ENCODE measurements around the gene GLYATL3.
A peak's percentile ranks its signal among the peaks of the same experiment; 100 is the strongest.

GLYATL3 gene

DNA sequence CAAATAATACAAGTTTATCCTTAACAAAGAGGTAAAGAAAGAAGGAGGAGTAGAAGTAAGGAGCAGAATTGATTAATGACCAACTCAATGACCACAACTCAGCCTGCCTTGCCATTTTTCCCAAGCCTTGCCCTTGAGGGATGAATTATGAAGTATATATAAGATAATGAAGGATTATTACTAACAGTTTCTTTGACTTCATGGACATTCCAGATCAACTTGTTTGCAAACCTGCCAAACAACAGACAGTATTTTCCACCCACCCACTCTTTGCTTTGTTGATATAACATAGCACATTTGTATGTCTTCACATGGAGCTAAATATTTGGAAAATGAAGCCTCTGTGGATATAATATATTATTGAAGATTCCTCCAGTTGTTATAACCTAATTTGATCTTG is 40.9 kb downstream of the GLYATL3 start:
- Histone ChIP-seq H4K8ac (ENCODE audit: low read length) (no peak overlapping the region), H3K9ac (ENCODE audit: low read length) (no peak overlapping the region), H3K4me3 (ENCODE audit: insufficient read depth in 1 of 2, low read depth in 1 of 2, low read length in 2 of 2) (no peak overlapping the region), H2BK15ac (ENCODE audit: low read depth, poor library complexity, severe bottlenecking) (no peak overlapping the region), H3K36me3 (ENCODE audit: control insufficient read depth in 1 of 2, insufficient read depth in 2 of 2, low read depth in 1 of 2, low read length in 2 of 2) (no peaks in the 10 kb centered on the region), H3K4me2 (ENCODE audit: low read length, poor library complexity, severe bottlenecking) (no peak overlapping the region), H3K27me3 (ENCODE audit: control insufficient read depth in 1 of 2, insufficient read depth in 1 of 2, low read length in 2 of 2) (no peaks in the 10 kb centered on the region), H3K9me3 (ENCODE audit: control insufficient read depth, low read length) (no peaks in the 10 kb centered on the region), H3K4me1 (ENCODE audit: control insufficient read depth, insufficient read depth, low read depth, low read length) (no peaks in the 10 kb centered on the region), H3K23ac (ENCODE audit: low read length in 2 of 2) (no peak overlapping the region), H3K14ac (ENCODE audit: low read length in 2 of 2) (no peak overlapping the region), H3K27ac (ENCODE audit: low read length, poor library complexity, severe bottlenecking) (no peak overlapping the region), H3K18ac (ENCODE audit: low read depth in 1 of 2, low read length in 2 of 2) (no peak overlapping the region), H4K91ac (ENCODE audit: low read length) (no peak overlapping the region), H2AK5ac (ENCODE audit: low read length, severe bottlenecking) (no peak overlapping the region), H3K4ac (ENCODE audit: low read depth in 1 of 2, low read length in 2 of 2) (no peak overlapping the region), H3K79me1 (replicated peaks; ENCODE audit: low read length, poor library complexity, severe bottlenecking) (no peaks in the 10 kb centered on the region), H2BK5ac (ENCODE audit: low read depth, low read length, poor library complexity, severe bottlenecking) (no peak overlapping the region), H2BK12ac (ENCODE audit: low read length in 2 of 2) (no peak overlapping the region), H2BK120ac (ENCODE audit: low read depth, low read length) (no peak overlapping the region), H2AFZ (ENCODE audit: low read depth, low read length) (no peak overlapping the region)
- peak; percentile 49 for DNase-seq

DNA sequence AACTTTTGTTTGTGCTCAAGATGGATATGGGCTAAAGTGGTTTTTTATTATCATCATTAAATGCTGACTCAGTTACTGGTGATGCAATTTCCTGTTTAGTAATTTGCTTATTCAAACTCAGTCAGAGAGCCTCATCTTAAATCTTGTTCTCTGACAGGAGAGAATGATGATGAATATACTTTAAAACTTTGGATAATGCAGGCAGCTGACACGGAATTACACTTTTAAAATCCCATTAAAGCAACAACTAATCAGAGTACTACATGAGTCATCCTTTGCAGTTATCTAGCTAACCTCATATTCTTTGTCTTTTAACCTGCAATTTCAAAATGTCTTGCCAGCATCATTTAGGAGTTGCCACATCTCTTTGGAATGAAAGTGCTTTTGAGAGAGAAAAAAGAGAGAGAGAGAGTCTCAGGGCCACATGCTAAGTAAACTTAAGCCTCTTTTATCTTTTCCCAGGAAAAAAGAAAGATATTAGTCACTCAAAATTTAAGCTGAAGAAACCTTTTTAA is 41.5 kb downstream of the GLYATL3 start:
- no peaks in the 10 kb centered on the region for H3K27me3 ChIP-seq (ENCODE audit: control insufficient read depth in 1 of 2, insufficient read depth in 1 of 2, low read length in 2 of 2)
- no peak overlapping the region for H3K14ac ChIP-seq (ENCODE audit: low read length in 2 of 2)
- no peak overlapping the region for H3K4me3 ChIP-seq (ENCODE audit: insufficient read depth in 1 of 2, low read depth in 1 of 2, low read length in 2 of 2)
- H3K23ac ChIP-seq (ENCODE audit: low read length in 2 of 2): no peak overlapping the region
- 0% methylated on average over 1 of the region's 1 CpG for WGBS
- H2BK120ac ChIP-seq (ENCODE audit: low read depth, low read length): no peak overlapping the region
- no peak overlapping the region for H2BK5ac ChIP-seq (ENCODE audit: low read depth, low read length, poor library complexity, severe bottlenecking)
- H3K9ac ChIP-seq (ENCODE audit: low read length): peak overlapping the region; percentile 32
- H3K18ac ChIP-seq (ENCODE audit: low read depth in 1 of 2, low read length in 2 of 2): no peak overlapping the region
- H3K36me3 ChIP-seq (ENCODE audit: control insufficient read depth in 1 of 2, insufficient read depth in 2 of 2, low read depth in 1 of 2, low read length in 2 of 2): no peaks in the 10 kb centered on the region
- no peak overlapping the region for H4K91ac ChIP-seq (ENCODE audit: low read length)
- H2BK12ac ChIP-seq (ENCODE audit: low read length in 2 of 2): no peak overlapping the region
- DNase-seq: peak; percentile 90
- no peaks in the 10 kb centered on the region for H3K79me1 ChIP-seq (replicated peaks; ENCODE audit: low read length, poor library complexity, severe bottlenecking)
- H3K4me2 ChIP-seq (ENCODE audit: low read length, poor library complexity, severe bottlenecking): no peak overlapping the region
- H3K4ac ChIP-seq (ENCODE audit: low read depth in 1 of 2, low read length in 2 of 2): no peak overlapping the region
- H3K4me1 ChIP-seq (ENCODE audit: control insufficient read depth, insufficient read depth, low read depth, low read length): no peaks in the 10 kb centered on the region
- no peak overlapping the region for H2AK5ac ChIP-seq (ENCODE audit: low read length, severe bottlenecking)
- no peak overlapping the region for H3K27ac ChIP-seq (ENCODE audit: low read length, poor library complexity, severe bottlenecking)
- H2BK15ac ChIP-seq (ENCODE audit: low read depth, poor library complexity, severe bottlenecking): no peak overlapping the region
- H4K8ac ChIP-seq (ENCODE audit: low read length): no peak overlapping the region
- H2AFZ ChIP-seq (ENCODE audit: low read depth, low read length): no peak overlapping the region
- no peaks in the 10 kb centered on the region for H3K9me3 ChIP-seq (ENCODE audit: control insufficient read depth, low read length)

- H2BK5ac ChIP-seq (ENCODE audit: low read depth, low read length, poor library complexity, severe bottlenecking): no peak overlapping the region
- no peaks in the 10 kb centered on the region for H3K9me3 ChIP-seq (ENCODE audit: control insufficient read depth, low read length)
- no peaks in the 10 kb centered on the region for H3K4me1 ChIP-seq (ENCODE audit: control insufficient read depth, insufficient read depth, low read depth, low read length)
- H4K91ac ChIP-seq (ENCODE audit: low read length): no peak overlapping the region
- H3K27ac ChIP-seq (ENCODE audit: low read length, poor library complexity, severe bottlenecking): no peak overlapping the region
- no peak overlapping the region for H4K8ac ChIP-seq (ENCODE audit: low read length)
- no peak overlapping the region for H3K18ac ChIP-seq (ENCODE audit: low read depth in 1 of 2, low read length in 2 of 2)
- H3K36me3 ChIP-seq (ENCODE audit: control insufficient read depth in 1 of 2, insufficient read depth in 2 of 2, low read depth in 1 of 2, low read length in 2 of 2): no peaks in the 10 kb centered on the region
- H2BK12ac ChIP-seq (ENCODE audit: low read length in 2 of 2): no peak overlapping the region
- H3K4ac ChIP-seq (ENCODE audit: low read depth in 1 of 2, low read length in 2 of 2): no peak overlapping the region
- no peak overlapping the region for H2AFZ ChIP-seq (ENCODE audit: low read depth, low read length)
- no peaks in the 10 kb centered on the region for H3K27me3 ChIP-seq (ENCODE audit: control insufficient read depth in 1 of 2, insufficient read depth in 1 of 2, low read length in 2 of 2)
- H2BK15ac ChIP-seq (ENCODE audit: low read depth, poor library complexity, severe bottlenecking): no peak overlapping the region
- no peak overlapping the region for H2AK5ac ChIP-seq (ENCODE audit: low read length, severe bottlenecking)
- DNase-seq: no peak
- peak overlapping the region; percentile 49 for H2BK120ac ChIP-seq (ENCODE audit: low read depth, low read length)
- 85% methylated on average over 2 of the region's 3 CpGs for WGBS
- no peaks in the 10 kb centered on the region for H3K79me1 ChIP-seq (replicated peaks; ENCODE audit: low read length, poor library complexity, severe bottlenecking)
- peak overlapping the region; percentile 32 for H3K9ac ChIP-seq (ENCODE audit: low read length)
- H3K14ac ChIP-seq (ENCODE audit: low read length in 2 of 2): no peak overlapping the region
- no peak overlapping the region for H3K4me3 ChIP-seq (ENCODE audit: insufficient read depth in 1 of 2, low read depth in 1 of 2, low read length in 2 of 2)
- H3K4me2 ChIP-seq (ENCODE audit: low read length, poor library complexity, severe bottlenecking): no peak overlapping the region
- H3K23ac ChIP-seq (ENCODE audit: low read length in 2 of 2): no peak overlapping the region
Measured at GRCh38 chr6:49541936-49542335, 42.2 kb downstream of the GLYATL3 start.

- H3K27ac ChIP-seq (ENCODE audit: low read length, poor library complexity, severe bottlenecking): no peak overlapping the region
- H4K91ac ChIP-seq (ENCODE audit: low read length): no peak overlapping the region
- H3K4me3 ChIP-seq (ENCODE audit: insufficient read depth in 1 of 2, low read depth in 1 of 2, low read length in 2 of 2): no peak overlapping the region
- WGBS: 93% methylated on average over 6 of the region's 7 CpGs
- H3K4me2 ChIP-seq (ENCODE audit: low read length, poor library complexity, severe bottlenecking): no peak overlapping the region
- no peak overlapping the region for H3K4ac ChIP-seq (ENCODE audit: low read depth in 1 of 2, low read length in 2 of 2)
- H3K9me3 ChIP-seq (ENCODE audit: control insufficient read depth, low read length): no peaks in the 10 kb centered on the region
- no peak overlapping the region for H3K23ac ChIP-seq (ENCODE audit: low read length in 2 of 2)
- H2BK15ac ChIP-seq (ENCODE audit: low read depth, poor library complexity, severe bottlenecking): no peak overlapping the region
- no peak overlapping the region for H3K18ac ChIP-seq (ENCODE audit: low read depth in 1 of 2, low read length in 2 of 2)
- no peak overlapping the region for H2BK12ac ChIP-seq (ENCODE audit: low read length in 2 of 2)
- H2AFZ ChIP-seq (ENCODE audit: low read depth, low read length): no peak overlapping the region
- no peak overlapping the region for H2BK5ac ChIP-seq (ENCODE audit: low read depth, low read length, poor library complexity, severe bottlenecking)
- no peaks in the 10 kb centered on the region for H3K36me3 ChIP-seq (ENCODE audit: control insufficient read depth in 1 of 2, insufficient read depth in 2 of 2, low read depth in 1 of 2, low read length in 2 of 2)
- no peak overlapping the region for H3K14ac ChIP-seq (ENCODE audit: low read length in 2 of 2)
- no peak overlapping the region for H3K9ac ChIP-seq (ENCODE audit: low read length)
- no peaks in the 10 kb centered on the region for H3K79me1 ChIP-seq (replicated peaks; ENCODE audit: low read length, poor library complexity, severe bottlenecking)
- DNase-seq: no peak
- H3K4me1 ChIP-seq (ENCODE audit: control insufficient read depth, insufficient read depth, low read depth, low read length): no peaks in the 10 kb centered on the region
- no peaks in the 10 kb centered on the region for H3K27me3 ChIP-seq (ENCODE audit: control insufficient read depth in 1 of 2, insufficient read depth in 1 of 2, low read length in 2 of 2)
- no peak overlapping the region for H2BK120ac ChIP-seq (ENCODE audit: low read depth, low read length)
- H2AK5ac ChIP-seq (ENCODE audit: low read length, severe bottlenecking): no peak overlapping the region
- H4K8ac ChIP-seq (ENCODE audit: low read length): no peak overlapping the region
Measured at GRCh38 chr6:49543087-49543858, 43.5 kb downstream of the GLYATL3 start.

Data from mesenchymal stem cell (in vitro differentiated cells and primary cell).